ENCODE data around the gene C1orf159.
A peak's percentile ranks its signal among the peaks of the same experiment; 100 is the strongest.

C1orf159 gene

GRCh38 chr1:1130206-1131120, 14.6 kb upstream of the C1orf159 start:
- no peak for DNase-seq

GRCh38 chr1:1129381-1129821, 13.5 kb upstream of the C1orf159 start:
- DNase-seq = no peak

DNA sequence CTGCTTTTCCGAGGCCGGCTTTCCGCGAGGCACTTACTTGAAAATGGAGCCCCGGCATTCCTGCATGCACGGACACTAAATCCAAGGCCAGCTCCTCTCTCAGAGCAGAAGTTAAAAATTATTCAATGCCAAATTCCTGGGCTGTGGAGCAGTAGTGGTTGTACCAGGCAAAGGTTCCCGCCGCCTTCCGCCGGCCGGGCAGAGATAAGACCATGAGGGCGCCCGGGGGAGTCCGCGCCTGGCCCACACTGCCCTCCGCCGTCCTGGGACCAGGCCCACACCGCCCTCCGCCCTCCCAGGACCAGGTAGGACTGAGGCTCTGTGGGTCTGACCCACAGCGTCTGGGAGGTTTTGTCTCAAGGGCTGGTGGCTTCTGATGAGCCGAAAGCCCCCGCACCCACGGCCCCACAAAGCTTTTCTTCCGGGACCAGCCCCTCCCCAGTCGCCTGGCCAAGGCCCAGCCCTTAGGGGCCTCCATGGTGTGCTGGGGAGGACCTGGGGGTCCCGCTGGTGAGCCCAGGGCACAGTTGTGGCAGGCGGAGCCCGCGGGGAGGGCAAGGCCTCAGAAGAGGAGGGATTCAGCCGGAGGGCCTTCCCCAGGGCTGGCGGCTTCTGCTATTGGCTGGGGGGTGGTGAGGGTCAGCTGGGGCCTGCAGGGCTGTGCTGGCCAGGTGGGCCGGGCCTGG, 12.7 kb upstream of the C1orf159 start:
- DNase-seq = no peak

DNA sequence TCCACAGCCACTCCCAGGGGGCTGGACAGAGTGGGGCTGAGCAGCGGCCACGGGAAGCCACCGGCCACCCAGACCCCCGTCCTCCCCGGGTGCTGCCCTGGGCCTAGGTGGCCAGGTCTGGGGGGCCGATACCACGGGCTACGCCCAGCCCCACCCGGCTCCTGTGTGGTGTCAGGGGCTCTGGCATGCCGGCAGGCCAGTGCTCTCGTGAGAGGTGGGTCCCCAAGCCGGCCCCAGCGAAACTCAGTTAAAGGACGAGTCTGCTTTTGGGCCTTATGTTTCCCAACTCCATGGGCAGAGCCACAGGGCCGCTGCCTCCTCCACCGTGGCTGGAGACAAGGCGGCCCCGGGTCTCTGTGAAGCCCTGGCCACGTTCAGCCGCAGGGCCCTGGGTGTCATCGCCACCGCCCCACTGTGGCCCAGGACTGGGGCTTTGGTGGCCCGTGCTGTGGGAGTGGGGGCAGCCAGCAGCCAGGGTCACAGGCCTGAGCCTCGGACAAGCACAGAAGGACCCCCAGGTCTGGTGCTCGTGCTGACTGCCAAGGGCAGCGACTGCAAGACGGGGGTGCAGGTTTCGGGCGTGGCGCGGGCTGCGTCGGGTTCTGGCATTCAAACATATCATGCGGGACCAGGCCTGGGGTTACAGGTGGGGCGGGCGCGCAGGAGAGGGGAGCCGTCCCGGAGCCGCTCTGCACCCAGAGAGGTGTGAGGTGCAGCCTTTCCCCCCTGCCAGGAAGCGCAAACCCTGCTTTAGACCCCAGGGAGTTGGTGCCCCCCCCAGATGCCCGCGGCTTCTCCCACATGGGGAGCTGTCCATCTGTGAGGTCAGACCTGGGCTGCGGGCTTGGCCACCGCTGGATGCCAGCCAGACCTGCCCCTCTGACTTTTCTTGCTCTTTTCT, 11.9 kb upstream of the C1orf159 start:
- no peak for DNase-seq

DNA sequence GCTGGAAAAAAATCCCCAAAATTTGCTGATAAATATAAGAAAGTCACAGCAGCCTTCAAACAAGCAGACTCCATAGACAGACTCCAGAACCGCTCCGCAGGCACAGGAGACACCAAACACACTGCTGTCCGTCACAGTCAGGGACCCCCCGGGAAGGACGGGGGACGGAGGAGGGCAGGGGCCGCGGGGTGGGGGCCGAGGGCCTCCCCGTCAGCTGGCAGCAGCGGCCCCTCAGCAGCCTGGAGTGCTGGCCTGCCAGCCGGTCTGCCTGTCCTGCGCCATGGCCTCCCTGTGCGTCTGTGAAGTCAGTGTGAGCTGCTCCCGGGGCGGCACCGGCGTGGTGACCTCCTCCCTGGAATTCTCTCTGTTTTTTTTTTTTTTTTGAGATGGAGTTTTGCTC, 10.1 kb upstream of the C1orf159 start:
- no peak for DNase-seq

- DNase-seq = no peak
Observed at GRCh38 chr1:1124786-1125642, 9.1 kb upstream of the C1orf159 start.

DNA sequence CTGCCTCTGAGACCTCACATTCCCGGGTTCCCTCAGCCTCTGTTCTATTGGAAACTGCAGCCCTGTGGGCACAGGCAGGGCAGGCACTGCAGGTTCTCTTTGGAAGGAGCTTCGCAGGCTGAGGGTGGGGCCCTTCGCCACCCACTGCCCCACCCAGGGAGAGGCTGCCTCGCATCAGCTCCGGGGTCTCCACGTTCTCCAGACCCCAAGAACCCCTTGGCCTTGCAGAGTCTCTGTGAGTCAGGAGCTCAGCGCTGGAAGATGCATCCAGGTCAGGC, 8.6 kb upstream of the C1orf159 start:
- no peak for DNase-seq

DNA sequence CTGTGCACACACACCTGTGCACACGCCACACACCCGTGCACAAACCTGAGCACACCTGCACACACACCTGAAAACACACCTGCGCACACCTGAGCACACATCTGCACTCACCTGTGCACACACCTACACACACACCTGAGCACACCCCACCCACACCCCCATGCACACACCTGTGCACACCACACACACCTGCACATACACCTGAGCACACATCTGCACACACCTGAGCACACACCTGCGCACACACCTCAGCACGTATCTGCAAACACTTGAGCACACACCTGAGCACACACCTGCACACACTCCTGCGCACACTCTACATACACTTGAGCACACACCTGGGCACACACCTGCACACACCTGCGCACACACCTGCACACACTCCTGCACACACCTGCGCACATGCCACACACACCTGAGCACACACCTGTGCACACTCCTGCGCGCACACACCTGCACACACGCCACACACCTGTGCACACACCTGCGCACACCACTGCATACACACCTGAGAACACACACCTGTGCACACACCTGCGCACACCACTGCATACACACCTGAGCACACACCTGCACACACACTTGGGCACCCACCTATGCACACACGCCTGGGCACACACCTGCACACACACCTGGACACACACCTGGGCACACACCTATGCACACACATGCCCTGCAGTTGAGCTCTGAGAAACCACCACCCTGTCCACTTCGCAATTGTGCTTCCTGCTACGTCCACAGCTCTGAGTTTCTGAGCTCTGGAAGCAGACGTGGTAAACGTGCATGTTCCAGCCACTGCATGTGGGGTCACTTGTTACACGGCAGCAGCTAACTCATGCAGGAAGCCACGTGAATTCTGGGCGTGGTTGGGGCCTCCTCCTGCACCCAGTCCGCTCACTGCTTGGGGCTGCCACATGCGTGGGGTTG, 8.0 kb upstream of the C1orf159 start:
- DNase-seq = no peak

GRCh38 chr1:1122981-1123480, 7.1 kb upstream of the C1orf159 start:
- no peak for DNase-seq

- DNase-seq = peak in 1 of 2 experiments; percentile 5
Observed at GRCh38 chr1:1122078-1122811, 6.4 kb upstream of the C1orf159 start.

GRCh38 chr1:1121611-1122077, 5.8 kb upstream of the C1orf159 start:
- DNase-seq = no peak

DNA sequence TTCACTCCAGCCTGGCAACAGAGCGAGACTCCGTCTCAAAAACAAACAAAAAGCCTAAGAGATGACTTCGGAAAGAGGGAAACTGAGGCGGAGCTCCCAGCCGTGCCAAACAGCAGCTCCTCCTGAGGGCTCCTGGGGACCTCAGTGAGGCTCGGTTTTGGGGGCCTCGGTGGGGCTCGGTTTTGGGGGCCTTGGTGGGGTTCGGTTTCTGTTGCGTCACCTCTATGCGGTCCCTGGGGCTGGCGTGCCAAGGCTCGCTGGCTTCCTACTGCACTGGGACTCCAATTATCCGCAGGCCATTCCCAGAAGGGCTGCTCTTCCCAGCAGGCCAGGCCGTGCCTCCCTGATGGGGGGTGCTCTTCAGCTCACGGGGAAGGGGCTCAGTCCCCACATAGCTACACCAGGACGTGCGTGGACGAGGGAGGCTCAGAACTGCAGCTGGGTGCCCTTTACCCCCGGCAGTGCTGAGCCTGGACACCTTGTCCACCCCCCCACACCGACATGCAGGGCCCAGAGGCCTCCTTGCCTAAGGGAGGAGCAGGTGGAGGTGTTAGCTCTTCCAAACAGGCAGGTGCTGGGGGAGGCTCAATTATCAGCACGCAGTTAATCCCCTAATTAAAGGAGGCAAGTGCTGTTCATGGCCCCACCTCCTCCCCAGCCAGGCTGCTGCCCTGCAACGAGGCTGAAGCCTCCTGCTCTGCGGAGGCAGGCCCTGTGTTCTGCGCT, 5.1 kb upstream of the C1orf159 start:
- DNase-seq = no peak

DNA sequence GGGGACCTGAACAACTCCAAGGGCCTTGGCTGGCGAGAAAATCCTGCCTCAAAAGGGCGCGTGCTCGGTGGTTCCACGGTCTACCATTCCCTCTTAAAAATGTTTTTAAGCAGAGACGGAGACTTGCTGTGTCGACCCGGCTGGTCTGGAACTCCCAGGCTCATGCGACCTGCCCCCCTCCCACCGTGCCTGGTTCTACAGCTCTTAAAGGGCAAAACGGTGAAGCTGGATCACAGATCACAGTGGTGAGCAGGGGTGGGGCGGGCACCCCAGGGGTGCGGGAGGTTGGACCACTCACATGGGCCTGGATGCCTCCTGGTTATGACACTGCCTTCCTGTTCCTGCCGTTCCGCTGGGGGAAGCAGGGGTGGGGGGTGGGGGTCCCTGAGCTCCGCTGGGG, 4.2 kb upstream of the C1orf159 start:
- DNase-seq = no peak

DNA sequence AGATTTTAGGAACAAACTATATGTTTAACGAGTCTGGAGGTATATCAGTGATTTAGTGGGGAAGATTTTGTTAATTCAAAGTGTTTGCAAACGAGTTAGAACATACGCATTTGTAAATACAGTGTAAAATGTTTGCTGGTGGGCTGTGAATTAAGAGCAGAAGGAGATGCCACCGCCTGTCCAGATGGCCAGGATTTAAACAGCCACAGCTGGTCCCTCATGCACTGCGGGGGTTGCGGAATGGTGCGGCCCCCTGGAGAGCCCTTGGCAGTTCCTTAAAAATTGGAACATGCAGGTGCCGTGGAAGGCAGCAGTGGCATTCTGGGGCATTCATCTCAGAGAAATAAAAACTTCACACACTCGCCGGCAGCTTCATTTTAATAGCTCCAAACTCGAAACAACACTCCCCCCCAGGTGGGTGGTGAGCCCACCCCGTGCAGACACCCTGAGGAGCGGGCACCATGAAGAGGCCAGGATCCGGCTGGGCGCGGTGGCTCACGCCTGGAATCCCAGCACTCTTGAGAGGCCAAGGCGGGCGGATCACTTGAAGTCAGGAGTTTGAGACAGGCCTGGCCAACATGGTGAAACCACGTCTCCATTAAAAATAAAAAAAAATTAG, 3.5 kb upstream of the C1orf159 start:
- DNase-seq = no peak

DNA sequence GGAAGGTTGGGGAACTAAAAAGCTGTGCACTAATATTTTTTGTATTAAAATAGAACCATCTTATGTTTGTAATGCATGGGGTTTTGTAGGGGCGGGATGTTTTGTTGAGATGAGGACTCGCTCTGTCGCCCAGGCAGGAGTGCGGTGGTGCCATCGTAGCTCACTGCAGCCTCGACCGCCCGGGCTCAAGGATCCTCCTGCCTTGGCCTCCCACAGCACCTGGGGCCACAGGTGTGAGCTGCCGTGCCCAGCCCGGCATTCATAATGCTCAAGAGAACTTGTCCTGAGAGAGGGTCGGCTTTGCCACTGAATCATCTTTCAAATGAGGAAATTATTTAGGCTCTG, 3.0 kb upstream of the C1orf159 start:
- no peak for DNase-seq

GRCh38 chr1:1118011-1118875, 2.4 kb upstream of the C1orf159 start:
- DNase-seq = no peak

GRCh38 chr1:1117469-1117831, 1.6 kb upstream of the C1orf159 start:
- DNase-seq = no peak
